HG02870 (cell line): ENCODE results near the gene VPS50.
"Not testable (repeated sequence)": the region's sequence is repeated elsewhere in the genome, so short reads cannot be mapped to it uniquely, and the experiment has no call there.

Experiments used
- ATAC-seq: cut with Tn5 transposase; IDR thresholded peaks from one replicate; pipeline ENCODE4 v1.9.1; 2021; ENCODE audit warnings: mild to moderate bottlenecking, moderate library complexity; ENCODE audit not compliant: unreplicated experiment

The VPS50 gene

DNA sequence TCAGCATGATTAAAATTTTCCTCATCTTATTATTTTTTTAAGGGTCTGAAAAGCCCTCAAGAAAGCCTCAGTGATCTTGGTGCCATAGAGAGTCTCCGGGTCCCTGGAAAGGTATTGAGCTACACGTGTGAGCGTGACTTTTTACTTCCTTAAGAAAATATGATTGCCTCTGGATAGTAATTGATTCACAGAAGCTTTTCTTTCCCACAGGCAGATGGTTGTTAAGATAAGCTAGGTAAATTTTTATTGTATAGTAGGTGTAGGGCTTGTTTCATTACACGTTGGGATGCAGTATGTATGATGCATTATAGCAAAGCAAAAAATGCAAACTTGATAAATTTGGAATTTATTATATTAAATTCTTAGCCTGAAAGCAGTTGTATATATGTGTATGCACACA is 7.7 kb downstream of the VPS50 start:
- no peak for ATAC-seq

- no peak for ATAC-seq
These were observed 9.9 kb downstream of the VPS50 start for GRCh38 chr7:93242106-93242505.

GRCh38 chr7:93245525-93246432 is 13.6 kb downstream of the VPS50 start:
- no peak for ATAC-seq

DNA sequence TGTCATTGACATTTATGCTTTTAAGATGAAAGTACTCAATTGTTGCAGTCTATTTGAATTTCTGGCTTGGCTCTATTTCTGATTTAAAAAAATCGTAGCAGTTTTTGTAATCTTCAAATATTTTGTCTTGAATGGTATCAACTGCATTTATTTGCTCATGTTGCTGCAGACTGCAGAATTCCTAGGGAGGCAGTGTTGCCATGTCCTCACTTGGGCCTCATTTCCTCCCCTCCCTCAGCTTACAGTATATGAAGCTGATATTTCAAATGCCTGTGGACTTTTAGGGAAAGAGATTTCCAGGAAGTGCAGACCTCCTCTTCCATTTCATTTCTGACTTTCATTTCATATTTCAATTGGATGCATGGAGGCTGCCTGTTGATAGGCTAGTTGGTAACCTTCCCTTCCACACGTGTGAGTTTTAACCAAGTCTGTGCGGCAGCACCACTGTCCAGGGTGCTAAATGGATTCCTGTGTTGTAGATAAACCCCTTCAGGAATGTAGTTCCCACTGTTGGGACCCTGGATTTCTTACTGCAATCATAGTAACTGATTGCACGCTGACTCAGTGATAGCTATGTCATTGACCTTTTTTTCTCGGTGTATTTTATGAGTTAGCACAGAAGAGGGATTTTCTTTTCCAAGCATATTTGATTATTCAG is 17.5 kb downstream of the VPS50 start:
- no peak for ATAC-seq

- no peak for ATAC-seq
These were observed 26.5 kb downstream of the VPS50 start for GRCh38 chr7:93258661-93259060.

GRCh38 chr7:93262535-93262934 is 30.4 kb downstream of the VPS50 start:
- ATAC-seq, result no peak

- no peak for ATAC-seq
These were observed 33.1 kb downstream of the VPS50 start for GRCh38 chr7:93265220-93265619.

- no peak for ATAC-seq
These were observed 47.4 kb downstream of the VPS50 start for GRCh38 chr7:93279541-93279940.

GRCh38 chr7:93284908-93285307 is 52.7 kb downstream of the VPS50 start:
- no peak for ATAC-seq

- ATAC-seq, result no peak
These were observed 61.1 kb downstream of the VPS50 start for GRCh38 chr7:93293229-93293628.

DNA sequence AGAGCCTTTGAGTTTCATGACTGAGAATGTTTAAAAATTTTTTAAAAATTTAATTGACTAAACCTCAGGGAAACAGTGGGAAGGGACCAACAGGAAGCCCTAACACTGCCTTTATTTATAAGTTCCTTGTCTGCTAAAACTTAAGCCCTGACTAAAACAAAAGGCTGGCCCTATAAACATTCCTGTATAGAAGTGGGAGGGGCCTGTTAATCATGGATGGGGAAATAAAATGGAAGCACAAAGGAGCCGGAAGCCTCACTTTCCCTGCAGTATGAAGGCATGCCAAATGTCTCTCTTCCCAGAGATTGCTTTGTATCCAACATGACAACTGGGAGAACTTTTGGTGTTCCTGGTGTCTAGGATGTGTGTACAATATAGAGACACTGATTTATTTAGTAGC is 66.0 kb downstream of the VPS50 start:
- ATAC-seq, result no peak

GRCh38 chr7:93298671-93299070 is 66.5 kb downstream of the VPS50 start:
- ATAC-seq, result no peak

DNA sequence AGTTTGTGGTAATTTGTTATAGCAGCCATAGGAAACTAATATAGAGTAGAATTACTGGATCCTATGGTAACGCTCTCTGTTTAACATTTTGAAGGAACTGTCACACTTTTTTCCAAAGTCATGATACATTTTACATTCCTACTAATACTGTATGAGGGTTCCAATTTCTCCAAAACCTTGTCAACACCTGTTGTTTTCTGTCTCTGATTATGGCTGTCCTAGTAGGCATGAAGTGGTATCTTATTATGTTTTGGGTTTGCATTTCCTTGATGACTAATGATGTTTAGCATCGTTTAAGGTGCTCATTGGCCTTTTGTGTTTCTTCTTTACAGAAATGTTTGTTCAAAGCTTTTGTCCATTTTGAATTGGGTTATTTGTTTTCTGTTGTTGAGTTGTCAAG is 69.6 kb downstream of the VPS50 start:
- no peak for ATAC-seq

DNA sequence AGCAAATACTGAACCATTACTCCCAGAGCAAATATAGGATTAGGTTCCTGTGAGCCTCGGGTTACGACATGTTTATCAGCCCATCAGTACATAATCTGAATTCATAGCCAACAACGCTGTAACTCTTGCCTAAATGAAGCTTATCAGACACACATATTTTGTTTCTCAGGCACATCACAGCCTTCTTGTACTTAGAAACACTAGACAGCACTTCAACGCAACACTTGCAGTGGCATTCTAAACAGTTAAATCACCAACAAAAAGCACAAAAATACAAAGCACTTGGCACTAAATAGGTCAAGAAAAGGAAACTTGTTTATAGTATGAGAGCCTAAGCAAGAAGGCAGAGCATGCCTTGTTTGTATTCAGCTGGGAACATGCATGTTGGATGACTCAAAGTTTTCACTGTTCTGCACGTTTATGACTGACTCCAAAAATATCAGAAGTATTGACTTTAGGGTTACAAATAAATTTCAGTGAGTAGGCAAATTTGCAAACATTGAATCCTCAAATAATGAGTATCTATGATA is 75.0 kb downstream of the VPS50 start:
- no peak for ATAC-seq

DNA sequence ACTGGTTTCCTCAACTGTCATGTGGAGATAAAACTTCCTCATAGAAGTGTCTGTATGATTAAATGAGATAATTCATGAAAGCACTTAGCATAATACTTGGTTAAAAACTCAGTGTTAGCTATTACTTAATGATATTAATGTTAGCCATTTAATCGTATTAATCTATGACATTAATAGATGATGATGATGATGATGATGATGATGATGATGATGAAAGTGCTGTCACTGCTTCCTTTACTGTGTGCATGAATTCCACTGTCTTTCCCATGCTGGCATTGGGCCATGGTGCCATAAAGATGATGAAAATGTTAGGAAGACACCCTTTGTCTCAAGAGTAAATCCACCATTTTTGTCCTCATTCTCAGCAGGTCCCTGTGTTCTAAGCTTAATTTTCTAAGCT is 75.8 kb downstream of the VPS50 start:
- ATAC-seq, result no peak

- ATAC-seq, result no peak
These were observed 78.2 kb downstream of the VPS50 start for GRCh38 chr7:93310346-93310745.

DNA sequence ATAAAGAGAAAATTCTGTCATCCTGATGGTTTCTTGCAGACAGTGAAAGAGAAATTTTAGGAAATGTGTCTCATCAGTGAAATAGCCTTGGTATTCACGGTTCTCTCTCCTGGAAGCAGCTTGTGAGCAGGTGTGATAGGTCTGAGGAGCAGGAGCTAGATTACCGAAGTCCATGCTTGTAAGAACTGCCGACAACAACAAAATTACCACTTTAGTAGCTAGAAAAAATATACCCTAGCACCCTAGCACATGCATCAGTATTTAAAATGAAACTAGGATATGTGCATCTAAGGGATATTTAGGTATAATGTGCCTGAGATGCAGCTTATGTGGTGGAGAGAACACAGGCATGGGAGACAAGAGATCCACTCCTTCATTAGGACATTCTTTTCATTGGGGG is 82.3 kb downstream of the VPS50 start:
- no peak for ATAC-seq

- no peak for ATAC-seq
These were observed 83.7 kb downstream of the VPS50 start for GRCh38 chr7:93315896-93316295.

- ATAC-seq, result no peak
These were observed 84.6 kb downstream of the VPS50 start for GRCh38 chr7:93316730-93317129.

DNA sequence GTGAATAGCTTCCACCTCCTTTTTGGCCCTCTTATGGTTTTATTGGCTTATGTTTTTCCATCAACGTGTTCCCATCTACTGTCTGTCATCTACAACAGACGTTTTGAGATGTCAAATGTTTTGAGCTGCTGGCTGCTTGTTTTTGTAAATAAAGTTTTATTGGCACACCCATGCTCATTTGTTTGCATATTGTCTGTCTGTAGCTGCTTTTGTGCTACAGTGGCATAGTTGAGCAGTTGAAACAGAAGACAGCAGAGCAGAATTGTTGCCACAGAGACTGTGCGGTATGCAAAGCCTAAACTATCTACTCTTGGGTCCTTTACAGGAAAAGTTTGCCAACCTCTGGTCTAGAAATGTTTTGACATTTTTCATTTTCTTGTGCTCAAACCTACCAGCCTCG is 88.7 kb downstream of the VPS50 start:
- ATAC-seq, result no peak

DNA sequence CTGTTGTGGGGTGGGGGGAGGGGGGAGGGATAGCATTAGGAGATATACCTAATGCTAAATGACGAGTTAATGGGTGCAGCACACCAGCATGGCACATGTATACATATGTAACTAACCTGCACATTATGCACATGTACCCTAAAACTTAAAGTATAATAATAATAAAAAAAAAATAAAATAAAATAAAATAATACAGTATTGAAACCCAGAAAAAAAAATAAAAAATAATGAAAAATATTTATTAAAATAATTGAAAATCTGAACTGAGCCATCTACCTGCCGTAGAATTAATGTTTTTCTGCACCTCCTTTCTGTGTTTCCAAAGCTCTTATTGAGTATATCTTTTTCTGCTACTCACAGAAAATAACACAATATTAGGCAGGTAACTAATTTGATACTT is 94.1 kb downstream of the VPS50 start:
- ATAC-seq, result not testable (repeated sequence)

- ATAC-seq, result no peak
These were observed 95.0 kb downstream of the VPS50 start for GRCh38 chr7:93327006-93327633.
